ENCODE measurements around the gene LRRC63.
"Not testable (repeated sequence)": the region's sequence is repeated elsewhere in the genome, so short reads cannot be mapped to it uniquely, and the experiment has no call there.

Gene LRRC63, protein sequence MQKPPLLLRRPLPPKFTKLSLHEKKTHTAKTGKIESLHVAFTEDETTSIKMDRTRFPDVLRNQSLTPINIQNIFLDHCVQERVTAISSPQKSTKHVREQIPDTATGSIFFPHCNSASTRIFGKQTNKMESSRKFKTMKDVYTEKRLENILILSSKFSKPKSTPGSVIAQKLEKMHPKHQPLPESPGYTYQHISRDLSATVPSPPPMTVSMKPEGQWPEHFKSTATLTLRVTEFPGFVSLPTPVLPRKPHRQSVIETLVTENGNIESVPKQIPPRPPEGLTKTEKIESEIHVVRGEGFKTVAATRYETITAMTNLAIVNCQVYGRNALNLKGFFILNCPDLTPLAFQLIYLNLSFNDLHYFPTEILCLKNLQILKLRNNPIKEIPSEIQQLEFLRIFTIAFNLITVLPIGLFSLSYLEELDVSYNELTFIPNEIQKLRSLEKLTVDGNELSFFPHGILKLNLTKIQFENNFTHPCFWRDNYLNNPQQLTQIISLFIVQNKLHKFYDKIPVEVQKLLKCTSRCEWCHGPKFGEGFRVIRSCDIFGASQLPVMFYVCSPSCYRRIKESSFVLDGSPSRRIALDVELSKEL

DNA sequence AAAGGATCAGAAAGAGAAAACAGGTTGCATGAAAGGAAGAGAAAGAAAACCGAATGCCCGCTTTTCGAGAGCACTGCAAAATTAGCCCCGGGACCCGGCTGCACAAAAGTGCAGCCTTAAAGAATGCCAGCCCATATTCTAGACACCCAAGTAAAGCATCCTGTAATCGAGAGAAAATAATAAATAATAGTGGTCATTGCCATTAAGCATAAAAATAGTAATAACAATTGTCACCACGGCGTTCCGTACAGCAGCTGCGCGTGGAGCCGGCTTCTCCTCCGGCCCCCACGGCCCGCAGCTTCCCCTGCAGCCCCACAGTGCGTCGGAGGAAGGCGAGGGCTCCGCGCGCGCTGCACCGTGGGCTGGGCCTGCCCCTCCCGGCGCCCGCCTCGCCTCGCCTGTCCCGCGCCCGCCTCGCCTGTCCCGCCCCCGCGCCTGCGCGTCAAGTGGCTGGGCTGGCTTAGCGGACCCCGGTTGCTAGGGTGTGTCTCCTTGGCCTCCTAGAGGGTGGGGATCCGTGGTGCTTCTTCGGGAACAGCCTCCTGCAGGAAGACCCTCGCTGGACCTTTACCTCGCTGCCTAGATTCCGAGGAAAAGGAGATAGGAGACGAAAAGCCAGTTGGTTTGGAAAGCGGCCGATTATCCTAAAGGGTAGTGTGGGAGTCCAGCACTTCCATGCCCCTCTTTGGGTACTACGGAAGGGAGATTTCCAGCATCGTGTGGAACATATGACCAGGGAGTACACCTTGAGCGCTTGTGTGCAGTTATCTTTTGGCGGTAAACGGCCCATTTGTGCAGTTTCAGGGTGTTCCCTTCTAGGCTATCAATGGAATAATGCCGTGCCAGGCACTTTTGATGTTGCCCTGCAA, at the start of gene LRRC63:
TSS of gene LRRC63 (plus strand) at position 446 of the 869 bp plus-strand sequence. CDS start 1,107 bp downstream, outside the sequence.
- Histone ChIP-seq H3K9me3 (replicated peaks in 1 of 11) (peaks cover 9 to 22% (median 12%) of the 10 kb centered on the region in 11 experiments; a peak in 21 of 22 replicates), H3K27ac (no peak within 1 kb of the TSS), H3K4me2 (peak within 1 kb of the TSS; percentile 7 to 85 (median 36); a peak in 16 of 22 replicates), H3K4me1 (peaks cover 0 to 12% (median 6%) of the 10 kb centered on the region in 10 experiments; a peak in 10 of 20 replicates), H3K27me3 (peaks cover 41 to 55% (median 47%) of the 10 kb centered on the region in 11 experiments), H3K4me3 (peak within 1 kb of the TSS in 8 of 10 experiments; percentile 12 to 59 (median 36); a peak in 13 of 20 replicates), H3K9ac (peak within 1 kb of the TSS in 1 of 11 experiments; percentile 6; a peak in 1 of 22 replicates), H3K36me3 (peaks cover 0 to 4% (median 0%) of the 10 kb centered on the region in 11 experiments; a peak in 1 of 22 replicates), H4K20me1 (no peaks in the 10 kb centered on the region; a peak in 1 of 22 replicates)
- TF ChIP-seq Cebpa-rat (IDR thresholded peaks at IDR 0.05) = no peak

- not testable (repeated sequence) for H3K27me3 ChIP-seq, H3K27ac ChIP-seq, H3K9ac ChIP-seq, H3K4me3 ChIP-seq
- Histone ChIP-seq H3K4me2 (0 out of 22 replicates have a peak overlapping the region, but pooled peaks of 1 of the 11 experiments have one; percentile 19), H4K20me1 (peaks cover 45 to 100% (median 96%) of the 10 kb centered on the region in 11 experiments), H3K36me3 (peaks cover 52 to 98% (median 88%) of the 10 kb centered on the region in 11 experiments), H3K9me3 (replicated peaks in 1 of 11) (peaks cover 0 to 37% (median 33%) of the 10 kb centered on the region in 11 experiments; a peak in 18 of 22 replicates), H3K4me1 (peaks cover 50 to 76% (median 57%) of the 10 kb centered on the region in 10 experiments)
Observed at GRCh38 chr13:46162741-46163140, 49.0 kb upstream of the LRRC63 start.

DNA sequence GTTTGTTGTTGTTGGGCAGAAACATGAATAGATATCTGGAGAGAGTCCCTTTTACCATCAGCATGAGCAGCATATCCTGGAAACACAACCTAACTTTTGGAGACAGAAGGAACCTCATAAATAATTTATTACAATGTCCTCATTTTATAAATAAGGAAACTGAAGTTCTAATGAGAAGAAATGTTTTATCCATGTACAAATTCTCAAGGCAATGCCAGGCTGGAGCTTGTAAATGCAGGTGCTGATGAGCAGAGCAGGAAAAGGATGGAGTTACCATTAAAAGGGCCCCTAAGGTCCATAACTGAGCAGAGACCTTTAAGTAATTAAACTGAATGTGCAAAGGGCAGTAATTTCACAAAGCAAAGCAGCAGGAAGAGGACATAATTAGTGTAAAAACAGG, 47.1 kb upstream of the LRRC63 start:
- H3K9ac ChIP-seq = peak overlapping the region in 1 of 11 experiments; percentile 37; a peak in 1 of 22 replicates
- H4K20me1 ChIP-seq = peaks cover 35 to 100% (median 96%) of the 10 kb centered on the region in 11 experiments
- 0 out of 20 replicates have a peak overlapping the region, but pooled peaks of 2 of the 10 experiments have one; percentile 11 to 12 for H3K4me3 ChIP-seq

DNA sequence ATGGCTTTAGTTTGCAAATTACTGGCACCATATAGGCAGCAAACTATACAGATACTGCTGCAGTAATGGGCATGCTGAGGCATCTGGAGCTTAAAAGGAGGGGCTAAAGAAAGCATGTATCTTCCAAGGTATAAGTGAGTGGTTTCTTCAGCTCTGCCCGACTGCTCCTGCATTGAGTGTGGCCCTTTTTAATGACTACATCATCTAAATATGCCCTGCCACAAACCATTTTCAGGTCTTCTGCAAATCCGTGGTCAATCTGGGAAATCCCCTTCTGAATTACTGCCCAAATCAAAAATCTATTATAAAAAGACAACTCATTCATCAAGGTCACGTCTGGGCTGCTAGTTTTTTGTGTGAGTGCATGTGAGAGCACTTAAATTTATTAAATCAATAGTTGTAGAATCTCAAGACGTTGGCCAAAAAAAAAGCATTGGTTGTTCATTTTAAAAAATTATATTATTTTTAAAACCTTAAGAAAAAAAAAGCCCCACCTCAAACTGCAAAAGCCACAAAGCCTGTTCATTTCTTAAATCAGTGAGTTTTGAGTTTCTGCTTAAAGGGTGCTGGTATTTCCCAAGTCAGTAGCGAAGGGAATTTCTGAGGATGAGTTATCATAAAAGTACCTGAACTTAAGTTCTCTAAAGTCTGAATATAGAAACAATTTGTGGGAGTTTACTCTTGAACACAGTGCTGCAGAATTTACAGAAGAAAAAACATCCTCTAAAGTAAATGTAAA, 46.1 kb upstream of the LRRC63 start:
- Histone ChIP-seq H3K9me3 (replicated peaks in 1 of 11) (peaks cover 0 to 37% (median 33%) of the 10 kb centered on the region in 11 experiments; a peak in 18 of 22 replicates), H3K4me1 (peaks cover 70 to 93% (median 75%) of the 10 kb centered on the region in 10 experiments), H3K27me3 (no peaks in the 10 kb centered on the region), H3K4me2 (peak overlapping the region; percentile 35 to 99 (median 93)), H3K36me3 (peaks cover 46 to 98% (median 88%) of the 10 kb centered on the region in 11 experiments), H3K27ac (peak overlapping the region in 10 of 11 experiments; percentile 3 to 98 (median 78); a peak in 16 of 22 replicates), H3K4me3 (peak overlapping the region in 2 of 10 experiments; percentile 11 to 12; a peak in 1 of 20 replicates), H4K20me1 (peaks cover 29 to 100% (median 96%) of the 10 kb centered on the region in 11 experiments), H3K9ac (peak overlapping the region in 6 of 11 experiments; percentile 3 to 45 (median 32); a peak in 9 of 22 replicates)
- TF ChIP-seq Cebpa-rat (IDR thresholded peaks at IDR 0.05) = no peak

More for the DNA sequence above, 47.1 kb upstream of the LRRC63 start:
- peaks cover 69 to 93% (median 74%) of the 10 kb centered on the region in 10 experiments for H3K4me1 ChIP-seq
- no peaks in the 10 kb centered on the region for H3K27me3 ChIP-seq
- H3K27ac ChIP-seq = peak overlapping the region in 5 of 11 experiments; percentile 1 to 98 (median 62); a peak in 2 of 22 replicates
- TF ChIP-seq Cebpa-rat (IDR thresholded peaks at IDR 0.05) = no peak
- peaks cover 45 to 98% (median 88%) of the 10 kb centered on the region in 11 experiments for H3K36me3 ChIP-seq
- peaks cover 0 to 37% (median 33%) of the 10 kb centered on the region in 11 experiments; a peak in 18 of 22 replicates for H3K9me3 ChIP-seq (replicated peaks in 1 of 11)
- peak overlapping the region; percentile 35 to 99 (median 93); a peak in 15 of 22 replicates for H3K4me2 ChIP-seq

DNA sequence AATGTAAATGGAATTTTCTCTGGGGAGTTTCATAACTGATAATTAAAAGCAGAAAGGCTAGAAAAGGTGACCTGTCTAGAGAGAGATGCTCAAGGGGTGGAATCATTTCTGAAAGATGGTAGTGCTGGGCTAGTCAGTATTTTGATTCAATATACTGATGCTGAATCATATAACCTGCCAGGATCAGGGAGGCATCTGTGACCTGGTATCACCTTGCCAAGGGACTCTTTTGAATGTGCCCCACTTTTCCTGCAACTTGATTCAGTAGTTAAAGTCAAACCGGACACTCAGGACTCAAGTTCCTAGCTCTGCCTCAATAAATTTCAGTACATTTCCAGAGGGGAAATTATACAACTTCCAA, 45.5 kb upstream of the LRRC63 start:
- H3K9ac ChIP-seq = peak overlapping the region in 7 of 11 experiments; percentile 3 to 45 (median 30); a peak in 7 of 22 replicates

DNA sequence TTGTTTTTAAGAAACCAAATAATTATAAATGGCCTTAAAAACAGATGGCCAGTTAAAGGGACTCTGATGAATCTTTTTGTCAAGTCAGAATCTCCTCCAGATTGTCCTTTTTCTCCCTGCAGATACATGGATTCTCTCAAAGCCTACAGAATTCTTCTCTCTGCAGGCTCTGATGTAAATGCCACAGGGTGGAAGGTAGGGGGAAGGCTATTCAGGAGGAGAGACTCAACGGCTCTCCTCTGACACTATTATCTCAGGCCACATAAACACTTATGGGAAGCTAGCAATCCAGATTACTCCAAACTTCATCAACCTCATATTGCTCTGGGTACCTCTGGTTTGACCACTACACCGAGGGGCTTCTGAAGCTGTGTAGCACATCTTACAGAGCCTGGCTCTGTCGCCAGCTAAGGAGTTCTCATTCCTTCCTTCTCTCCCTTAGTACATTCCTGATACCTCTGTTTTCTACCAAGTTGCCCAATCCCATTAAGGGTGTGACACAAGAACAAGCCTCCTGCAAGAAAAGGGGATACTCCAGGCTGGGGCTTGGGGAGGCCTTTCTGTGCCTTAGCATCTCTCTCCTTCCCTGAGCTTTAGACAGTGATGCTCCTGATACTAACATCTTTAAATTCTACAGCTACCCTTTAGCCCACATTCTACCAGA, 44.6 kb upstream of the LRRC63 start:
- Histone ChIP-seq H3K4me3 (peak overlapping the region in 5 of 10 experiments; percentile 15 to 27 (median 20); a peak in 6 of 20 replicates), H3K9ac (peak overlapping the region; percentile 12 to 96 (median 34); a peak in 13 of 22 replicates), H3K4me1 (peaks cover 73 to 94% (median 77%) of the 10 kb centered on the region in 10 experiments), H3K36me3 (peaks cover 52 to 99% (median 87%) of the 10 kb centered on the region in 11 experiments), H3K27ac (peak overlapping the region in 10 of 11 experiments; percentile 4 to 99 (median 95); a peak in 18 of 22 replicates), H3K4me2 (peak overlapping the region; percentile 85 to 99 (median 97)), H3K27me3 (no peaks in the 10 kb centered on the region), H3K9me3 (replicated peaks in 1 of 11) (peaks cover 0 to 36% (median 31%) of the 10 kb centered on the region in 11 experiments; a peak in 18 of 22 replicates), H4K20me1 (peaks cover 29 to 100% (median 90%) of the 10 kb centered on the region in 11 experiments)
- TF ChIP-seq Cebpa-rat (IDR thresholded peaks at IDR 0.05) = no peak

More for the DNA sequence above, 45.5 kb upstream of the LRRC63 start:
- H3K27me3 ChIP-seq = no peaks in the 10 kb centered on the region
- H3K36me3 ChIP-seq = peaks cover 46 to 98% (median 87%) of the 10 kb centered on the region in 11 experiments
- peaks cover 29 to 100% (median 96%) of the 10 kb centered on the region in 11 experiments for H4K20me1 ChIP-seq
- peak overlapping the region; percentile 35 to 99 (median 93) for H3K4me2 ChIP-seq
- H3K4me1 ChIP-seq = peaks cover 71 to 93% (median 76%) of the 10 kb centered on the region in 10 experiments
- TF ChIP-seq Cebpa-rat (IDR thresholded peaks at IDR 0.05) = no peak
- peak overlapping the region in 1 of 10 experiments; percentile 7; a peak in 2 of 20 replicates for H3K4me3 ChIP-seq
- peak overlapping the region in 9 of 11 experiments; percentile 9 to 98 (median 94); a peak in 16 of 22 replicates for H3K27ac ChIP-seq
- peaks cover 0 to 37% (median 33%) of the 10 kb centered on the region in 11 experiments; a peak in 18 of 22 replicates for H3K9me3 ChIP-seq (replicated peaks in 1 of 11)

Measured in BLaER1 treated with 17β-estradiol and CSF1 and Interleukin-3, amounts not matched to agents 10 nM and 100 nM (cell line).